ENCODE data around the gene MCCC2. TPM values are rescaled to one million over a fixed set of nuclear protein-coding genes. Genes with fewer than 3 reads are reported as not detected.
"Not testable (repeated sequence)": the region's sequence is repeated elsewhere in the genome, so short reads cannot be mapped to it uniquely, and the experiment has no call there.

The MCCC2 gene
- polyA plus RNA-seq (ENCODE audit: insufficient read length) = 19.9 TPM

DNA sequence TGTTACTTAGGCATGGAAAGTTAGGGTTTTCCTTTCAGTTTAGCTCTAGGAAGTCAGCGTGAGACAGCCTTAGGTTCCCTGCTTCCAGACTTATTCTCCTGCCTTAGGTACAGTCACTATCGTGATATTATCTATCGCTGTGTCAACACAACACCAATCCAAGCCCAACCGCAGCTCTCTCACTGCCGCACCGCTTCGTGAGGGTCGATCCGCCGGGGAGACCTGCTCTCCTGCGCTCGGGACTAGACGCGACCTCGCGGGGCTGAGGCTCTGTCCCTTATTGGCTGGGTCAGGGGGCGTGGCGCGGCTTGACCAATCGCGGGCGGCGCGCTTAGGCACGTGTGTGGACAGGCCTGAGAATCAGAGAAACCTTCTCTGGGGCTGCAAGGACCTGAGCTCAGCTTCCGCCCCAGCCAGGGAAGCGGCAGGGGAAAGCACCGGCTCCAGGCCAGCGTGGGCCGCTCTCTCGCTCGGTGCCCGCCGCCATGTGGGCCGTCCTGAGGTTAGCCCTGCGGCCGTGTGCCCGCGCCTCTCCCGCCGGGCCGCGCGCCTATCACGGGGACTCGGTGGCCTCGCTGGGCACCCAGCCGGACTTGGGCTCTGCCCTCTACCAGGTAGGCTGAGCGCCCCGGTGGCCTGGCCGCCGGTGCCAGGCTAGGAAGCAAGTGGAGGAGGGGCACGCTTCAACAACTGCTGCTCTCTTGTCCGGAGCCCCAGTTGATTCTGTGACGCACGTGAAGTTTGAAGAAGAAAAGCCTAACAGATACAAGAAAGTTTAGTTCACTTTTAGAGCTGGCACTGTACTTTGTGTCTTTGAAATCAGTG lies at the start of gene MCCC2:
Gene MCCC2, plus strand, starts transcription at position 400 of the 825 bp plus-strand sequence. Its CDS starts 86 bp downstream, at position 486.
- peak; percentile 93 for DNase-seq

- no peak for DNase-seq
Measured at GRCh38 chr5:71537687-71538086, 49.5 kb upstream of the MCCC2 start.

DNA sequence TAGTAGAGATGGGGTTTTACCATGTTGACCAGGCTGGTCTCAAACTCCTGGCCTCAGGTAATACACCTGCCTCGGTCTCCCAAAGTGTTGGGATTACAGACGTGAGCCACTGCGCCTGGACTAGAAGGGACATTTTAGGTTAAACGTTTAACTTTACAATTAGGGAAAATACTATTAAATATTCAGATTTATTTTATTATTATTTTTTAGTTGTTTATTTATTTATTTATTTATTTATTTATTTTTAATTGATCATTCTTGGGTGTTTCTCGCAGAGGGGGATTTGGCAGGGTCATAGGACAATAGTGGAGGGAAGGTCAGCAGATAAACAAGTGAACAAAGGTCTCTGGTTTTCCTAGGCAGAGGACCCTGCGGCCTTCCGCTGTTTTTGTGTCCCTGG lies 36.3 kb upstream of the MCCC2 start:
- DNase-seq = not testable (repeated sequence)

DNA sequence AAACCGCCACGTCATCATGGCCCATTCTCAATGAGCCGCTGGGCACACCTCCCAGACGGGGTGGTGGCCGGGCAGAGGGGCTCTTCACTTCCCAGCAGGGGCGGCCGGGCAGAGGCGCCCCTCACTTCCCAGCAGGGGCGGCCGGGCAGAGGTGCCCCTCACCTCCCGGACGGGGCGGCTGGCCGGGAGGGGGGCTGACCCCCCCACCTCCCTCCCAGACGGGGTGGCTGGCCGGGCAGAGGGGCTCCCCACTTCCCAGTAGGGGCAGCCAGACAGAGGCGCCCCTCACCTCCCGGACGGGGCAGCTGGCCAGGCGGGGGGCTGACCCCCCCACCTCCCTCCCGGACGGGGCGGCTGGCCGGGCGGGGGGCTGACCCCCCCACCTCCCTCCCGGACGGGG lies 35.6 kb upstream of the MCCC2 start:
- DNase-seq = not testable (repeated sequence)

DNA sequence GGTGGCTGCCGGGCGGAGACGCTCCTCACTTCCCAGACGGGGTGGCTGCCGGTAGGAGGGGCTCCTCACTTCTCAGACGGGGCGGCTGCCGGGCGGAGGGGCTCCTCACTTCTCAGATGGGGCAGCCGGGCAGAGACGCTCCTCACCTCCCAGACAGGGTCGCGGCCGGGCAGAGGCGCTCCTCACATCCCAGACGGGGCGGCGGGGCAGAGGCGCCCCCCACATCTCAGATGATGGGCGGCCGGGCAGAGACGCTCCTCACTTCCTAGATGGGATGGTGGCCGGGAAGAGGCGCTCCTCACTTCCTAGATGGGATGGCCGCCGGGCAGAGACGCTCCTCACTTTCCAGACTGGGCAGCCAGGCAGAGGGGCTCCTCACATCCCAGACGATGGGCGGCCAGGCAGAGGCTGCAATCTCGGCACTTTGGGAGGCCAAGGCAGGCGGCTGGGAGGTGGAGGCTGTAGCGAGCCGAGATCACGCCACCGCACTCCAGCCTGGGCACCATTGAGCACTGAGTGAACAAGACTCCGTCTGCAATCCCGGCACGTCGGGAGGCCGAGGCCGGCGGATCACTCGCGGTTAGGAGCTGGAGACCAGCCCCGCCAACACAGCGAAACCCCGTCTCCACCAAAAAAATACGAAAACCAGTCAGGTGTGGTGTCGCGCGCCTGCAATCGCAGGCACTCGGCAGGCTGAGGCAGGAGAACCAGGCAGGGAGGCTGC lies 35.0 kb upstream of the MCCC2 start:
- DNase-seq = not testable (repeated sequence)

- no peak for DNase-seq
Measured at GRCh38 chr5:71563161-71563560, 24.0 kb upstream of the MCCC2 start.

DNA sequence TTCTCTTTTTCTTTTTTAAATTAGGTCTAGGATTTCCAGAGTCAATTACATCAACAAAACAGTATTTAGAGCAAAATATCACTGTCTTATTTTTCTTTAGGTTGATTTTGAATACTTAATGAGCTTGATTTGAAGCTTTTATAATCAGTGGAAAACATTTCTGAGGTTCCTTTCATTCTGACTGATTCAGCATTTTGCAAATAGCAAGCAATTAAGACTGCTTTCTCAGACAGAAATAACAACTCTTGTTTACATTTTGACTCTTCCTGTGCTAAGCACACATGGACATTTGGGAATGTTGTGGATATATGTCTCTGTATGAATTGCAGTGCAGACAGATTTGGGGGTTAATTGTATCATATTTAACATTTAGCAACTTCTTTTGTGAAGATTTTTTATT lies 22.2 kb upstream of the MCCC2 start:
- no peak for DNase-seq

DNA sequence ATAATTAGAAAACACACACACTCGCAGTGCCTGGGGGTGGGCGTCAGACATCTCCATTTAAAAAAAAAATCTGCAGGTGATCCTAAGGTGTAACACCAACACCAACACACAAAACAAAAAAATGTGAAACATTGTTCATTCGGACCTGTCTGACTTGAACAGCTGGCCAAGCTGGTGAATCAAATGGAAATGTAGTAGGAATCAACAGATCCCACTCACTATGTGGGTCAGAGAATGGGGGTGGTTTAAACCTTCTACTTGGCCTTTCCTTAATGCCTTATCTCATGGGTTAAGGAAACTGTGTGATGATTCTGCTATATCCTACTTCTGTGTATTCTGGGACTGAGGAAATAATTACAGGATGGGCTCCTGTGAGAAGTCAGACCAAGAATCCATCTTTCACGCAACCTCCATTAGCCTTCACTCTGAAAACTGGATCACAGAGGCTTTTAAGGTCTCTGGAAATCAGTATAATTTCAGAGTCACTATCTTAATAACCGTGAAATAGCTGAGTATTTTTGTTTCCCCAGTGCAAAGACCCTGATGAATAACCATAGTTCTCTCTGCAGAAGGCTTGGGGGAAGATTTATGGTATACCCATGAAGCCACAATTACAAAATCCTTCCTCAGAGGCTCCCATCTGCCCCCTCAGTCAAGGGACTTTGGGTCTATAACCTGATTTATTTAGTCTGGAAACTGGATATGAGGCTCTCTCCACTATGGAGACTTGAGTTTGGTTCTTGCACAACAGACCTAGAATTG lies 17.2 kb upstream of the MCCC2 start:
- DNase-seq = no peak

DNA sequence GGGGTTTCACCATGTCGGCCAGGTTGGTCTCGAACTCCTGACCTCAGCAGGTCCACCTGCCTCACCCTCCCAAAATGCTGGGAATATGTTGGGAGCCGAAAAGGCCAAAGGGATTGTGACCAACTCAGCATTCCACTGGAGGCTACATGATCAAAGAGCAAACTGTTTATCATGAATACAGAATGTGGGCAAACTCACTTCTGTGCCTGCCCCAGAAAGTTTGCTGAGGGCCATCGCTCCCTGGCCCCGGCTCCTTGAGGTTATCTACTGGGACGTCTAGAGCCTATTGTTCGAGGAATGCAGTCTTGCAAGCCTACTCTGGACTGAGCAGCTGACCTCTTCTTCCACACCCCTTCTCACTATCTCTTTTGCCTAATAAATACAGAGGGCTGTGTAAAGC lies 15.3 kb upstream of the MCCC2 start:
- not testable (repeated sequence) for DNase-seq

DNA sequence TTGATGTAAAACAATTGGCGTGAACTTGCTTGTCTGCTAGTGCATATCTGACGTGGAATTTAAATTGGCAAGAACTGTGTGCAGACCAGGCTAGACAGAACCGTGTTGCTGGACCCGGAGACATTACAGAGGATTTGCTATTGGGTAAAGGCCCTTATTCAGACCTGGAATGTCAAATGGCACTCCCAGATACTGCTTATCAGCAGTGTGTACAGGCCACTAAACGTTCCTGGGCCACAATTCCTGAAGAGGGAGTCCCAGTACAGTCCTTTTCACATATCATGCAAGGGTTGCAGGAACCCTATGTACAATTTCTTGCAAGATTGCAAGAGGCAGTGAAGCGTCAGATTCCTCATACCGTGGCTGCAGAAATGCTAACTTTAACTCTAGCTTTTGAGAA lies 13.5 kb upstream of the MCCC2 start:
- no peak for DNase-seq

DNA sequence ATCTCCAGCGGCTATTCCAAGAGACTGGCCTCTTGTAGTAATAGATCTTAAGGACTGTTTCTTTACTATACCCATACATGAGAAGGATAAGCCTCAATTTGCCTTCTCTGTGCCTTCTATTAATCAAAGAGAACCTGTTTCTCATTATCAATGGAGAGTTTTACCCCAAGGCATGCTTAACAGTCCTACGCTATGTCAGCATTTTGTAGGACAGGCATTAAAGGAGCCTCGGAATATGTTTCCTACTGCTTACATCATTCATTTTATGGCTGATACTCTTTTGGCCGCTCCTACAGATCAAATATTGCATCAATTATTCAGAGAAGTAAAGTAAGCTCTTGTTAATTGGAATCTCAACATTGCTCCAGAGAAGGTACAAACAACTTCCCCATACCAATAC lies 11.6 kb upstream of the MCCC2 start:
- not testable (repeated sequence) for DNase-seq

DNA sequence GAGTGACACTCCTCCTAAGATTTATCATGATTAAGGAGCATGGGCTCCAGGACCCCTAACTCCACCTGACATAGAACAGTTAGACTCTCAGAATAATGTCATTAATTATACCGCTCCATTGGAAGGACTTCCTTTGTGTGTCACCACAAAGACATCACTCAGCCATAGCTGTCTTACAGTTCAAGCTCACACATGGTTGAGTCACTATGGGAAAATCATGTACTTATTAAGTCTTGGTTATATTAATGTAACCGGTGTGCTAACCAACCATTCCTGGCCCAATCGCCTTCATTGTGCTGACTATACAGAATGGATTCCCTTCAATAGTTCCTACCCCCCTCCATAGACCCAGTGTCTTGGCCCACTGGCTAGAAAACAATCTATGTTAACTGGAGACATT lies 10.9 kb upstream of the MCCC2 start:
- no peak for DNase-seq

- not testable (repeated sequence) for DNase-seq
Measured at GRCh38 chr5:71577839-71578238, 9.3 kb upstream of the MCCC2 start.

- DNase-seq = no peak
Measured at GRCh38 chr5:71582945-71583584, 4.1 kb upstream of the MCCC2 start.

- DNase-seq = no peak
Measured at GRCh38 chr5:71586052-71586940, 844 bp upstream of the MCCC2 start.

- no peak for DNase-seq
Measured at GRCh38 chr5:71587766-71588532, 809 bp downstream of the MCCC2 start.

GRCh38 chr5:71588533-71588885 lies 1.4 kb downstream of the MCCC2 start:
- no peak for DNase-seq

DNA sequence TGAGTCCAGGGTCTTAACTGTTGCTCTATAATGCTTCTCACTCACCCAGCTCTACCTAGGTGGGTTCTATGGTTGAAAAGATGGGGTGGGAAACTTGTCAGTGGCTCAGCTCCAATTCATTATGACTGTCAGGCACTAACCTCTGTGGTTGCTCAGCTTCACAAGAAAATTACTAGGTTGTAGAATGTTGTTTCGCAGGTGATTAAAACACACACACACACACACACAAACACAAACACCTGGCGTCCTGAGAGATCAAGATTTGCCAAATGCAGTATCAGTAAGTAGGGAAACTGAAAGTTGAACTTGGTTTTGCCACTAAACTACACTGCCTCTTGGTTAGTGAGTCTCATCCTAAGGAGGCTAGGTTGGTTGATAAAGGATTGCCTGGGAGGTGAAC lies 2.8 kb downstream of the MCCC2 start:
- DNase-seq = no peak

- DNase-seq = no peak
Measured at GRCh38 chr5:71591100-71591499, 4.0 kb downstream of the MCCC2 start.

DNA sequence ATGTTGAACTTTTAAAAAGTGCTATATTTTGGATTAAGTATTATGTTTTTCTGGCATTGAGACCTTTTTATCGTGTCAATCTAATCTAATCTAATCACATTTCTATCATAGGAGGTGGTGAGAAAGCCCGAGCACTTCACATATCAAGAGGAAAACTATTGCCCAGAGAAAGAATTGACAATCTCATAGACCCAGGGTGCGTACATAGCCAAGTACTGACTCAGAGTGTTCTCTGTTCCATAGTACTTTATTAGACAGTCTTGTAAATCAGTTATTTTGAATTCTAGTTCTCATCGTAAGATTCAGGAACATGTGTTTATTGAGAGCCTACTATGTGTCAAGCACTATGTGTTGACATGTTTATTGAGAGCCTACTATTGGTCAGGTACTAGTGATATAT lies 9.0 kb downstream of the MCCC2 start:
- no peak for DNase-seq

DNA sequence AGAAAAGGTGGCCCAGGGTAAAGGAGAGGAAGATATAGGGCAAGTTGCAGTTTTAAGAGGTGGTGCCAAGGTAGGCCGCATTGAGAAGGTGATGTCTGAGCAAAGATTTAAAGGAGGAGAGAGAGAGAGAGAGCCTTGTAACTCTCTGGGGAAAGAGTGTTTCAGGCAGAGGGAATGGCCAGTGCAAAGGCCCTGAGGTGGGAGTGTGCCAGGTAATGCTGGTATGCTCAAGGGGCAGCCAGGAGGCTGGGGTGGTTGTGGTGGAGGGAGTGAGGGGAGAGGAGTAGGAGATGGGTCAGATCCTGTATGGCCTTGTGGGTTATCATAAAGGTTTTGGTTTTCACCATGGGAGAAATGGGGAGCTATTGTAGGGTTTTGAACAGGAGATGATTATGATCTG lies 9.9 kb downstream of the MCCC2 start:
- DNase-seq = no peak
